HEK293 (cell line): ENCODE data around the gene RNF41.

Experiments
- CTCF ChIA-PET: fragments of 350-600 bp; formaldehyde crosslinking; extraction: SDS; loops from one replicate; lab custom pipeline; 2021; ENCODE audit warnings: antibody characterized with exemption; lab: Yijun Ruan, JAX
- POLR2A ChIA-PET: fragments of 300-600 bp; formaldehyde crosslinking; extraction: SDS; loops from one replicate; lab custom pipeline; 2020; ENCODE audit warnings: antibody characterized with exemption, inconsistent platforms; lab: Yijun Ruan, JAX
- H3K27ac ChIP-seq: fragments of 200-500 bp; sonication (Bioruptor generic); 2 replicates; pipeline ENCODE4 v1.5.1; 2014; ENCODE audit warnings: low read depth, low read length, control low read depth, inconsistent platforms; ENCODE audit errors: extremely low read depth
- H3K36me3 ChIP-seq, 2 experiments: fragments of 200-500 bp in 1 of 2; sonication (Bioruptor generic) in 1 of 2; 1 replicate in 1 of 2; 2 replicates in 1 of 2; pipeline ENCODE4 v1.5.1; 2014 to 2017; ENCODE audit warnings: inconsistent platforms in 2 of 2, low read length in 2 of 2; ENCODE audit not compliant: control insufficient read depth in 2 of 2, insufficient read depth in 1 of 2
- H3K4me1 ChIP-seq: fragments of 200-500 bp; sonication (Bioruptor generic); 2 replicates; pipeline ENCODE4 v1.5.1; 2014; ENCODE audit warnings: mild to moderate bottlenecking, low read length, inconsistent platforms; ENCODE audit not compliant: control insufficient read depth, insufficient read depth
- H3K4me3 ChIP-seq: 2 replicates; pipeline ENCODE4 v1.5.1; 2011; ENCODE audit warnings: low read depth, mild to moderate bottlenecking, control low read depth, low read length, moderate library complexity
- H3K9me3 ChIP-seq: fragments of 200-500 bp; sonication (Bioruptor generic); 2 replicates; pipeline ENCODE4 v1.5.1; 2014; ENCODE audit warnings: low read depth, low read length, inconsistent platforms; ENCODE audit not compliant: control insufficient read depth, insufficient read depth
- BCL11A ChIP-seq: fragments of 450-650 bp; formaldehyde crosslinking; IDR thresholded peaks from 2 replicates; pipeline ENCODE4 v1.5.1; 2016; ENCODE audit warnings: low read depth, missing biosample characterization, missing genetic modification characterization
- EGR2 ChIP-seq: fragments of 450-650 bp; formaldehyde crosslinking; IDR thresholded peaks from 2 replicates; pipeline ENCODE4 v1.5.1; 2016; ENCODE audit warnings: low read depth, missing biosample characterization, missing genetic modification characterization
- KLF9 ChIP-seq: fragments of 450-650 bp; formaldehyde crosslinking; IDR thresholded peaks from 2 replicates; pipeline ENCODE4 v1.5.1; 2016; ENCODE audit warnings: missing biosample characterization, missing genetic modification characterization, low read depth
- SP2 ChIP-seq: fragments of 450-650 bp; formaldehyde crosslinking; IDR thresholded peaks from 2 replicates; pipeline ENCODE4 v1.5.1; 2016; ENCODE audit warnings: missing biosample characterization, missing genetic modification characterization
- TRIM28 ChIP-seq: IDR thresholded peaks from 2 replicates; pipeline ENCODE4 v1.6.1; 2011; ENCODE audit warnings: low read length, control low read depth, borderline replicate concordance
- ZBTB17 ChIP-seq: fragments of 450-650 bp; formaldehyde crosslinking; IDR thresholded peaks from 2 replicates; pipeline ENCODE4 v1.5.1; 2016; ENCODE audit warnings: missing biosample characterization, missing genetic modification characterization
- ZBTB20 ChIP-seq: fragments of 450-650 bp; formaldehyde crosslinking; IDR thresholded peaks from 2 replicates; pipeline ENCODE4 v1.5.1; 2016; ENCODE audit warnings: missing biosample characterization, missing genetic modification characterization
- ZBTB48 ChIP-seq: fragments of 450-650 bp; formaldehyde crosslinking; IDR thresholded peaks from 2 replicates; pipeline ENCODE4 v1.5.1; 2016; ENCODE audit warnings: missing biosample characterization, missing genetic modification characterization
- ZFHX2 ChIP-seq: fragments of 450-650 bp; formaldehyde crosslinking; conservative IDR thresholded peaks from 2 replicates; pipeline ENCODE4 v1.5.1; 2016; ENCODE audit warnings: missing biosample characterization, missing genetic modification characterization
- ZNF121 ChIP-seq: fragments of 450-650 bp; formaldehyde crosslinking; IDR thresholded peaks from 2 replicates; pipeline ENCODE4 v1.5.1; 2016; ENCODE audit warnings: missing biosample characterization, missing genetic modification characterization
- ZNF174 ChIP-seq: fragments of 450-650 bp; formaldehyde crosslinking; IDR thresholded peaks from 2 replicates; pipeline ENCODE4 v1.5.0; 2017; ENCODE audit warnings: missing biosample characterization, mild to moderate bottlenecking, missing genetic modification characterization
- ZNF175 ChIP-seq: fragments of 450-650 bp; formaldehyde crosslinking; IDR thresholded peaks from 2 replicates; pipeline ENCODE4 v1.5.1; 2016; ENCODE audit warnings: missing biosample characterization, missing genetic modification characterization
- ZNF184 ChIP-seq: fragments of 450-650 bp; IDR thresholded peaks from 2 replicates; pipeline ENCODE4 v1.5.1; 2018; ENCODE audit warnings: missing biosample characterization, mild to moderate bottlenecking, missing genetic modification characterization
- ZNF2 ChIP-seq: fragments of 450-650 bp; formaldehyde crosslinking; IDR thresholded peaks from 2 replicates; pipeline ENCODE4 v1.5.1; 2016; ENCODE audit warnings: missing biosample characterization, missing genetic modification characterization
- ZNF239 ChIP-seq: fragments of 450-650 bp; formaldehyde crosslinking; IDR thresholded peaks from 2 replicates; pipeline ENCODE4 v1.5.1; 2016; ENCODE audit warnings: missing biosample characterization, missing genetic modification characterization
- ZNF24 ChIP-seq: fragments of 450-650 bp; formaldehyde crosslinking; IDR thresholded peaks from 2 replicates; pipeline ENCODE4 v1.5.1; 2016; ENCODE audit warnings: missing biosample characterization, missing genetic modification characterization
- ZNF416 ChIP-seq: fragments of 450-650 bp; formaldehyde crosslinking; IDR thresholded peaks from 2 replicates; pipeline ENCODE4 v1.5.1; 2016; ENCODE audit warnings: missing biosample characterization, missing genetic modification characterization
- ZNF501 ChIP-seq: fragments of 450-650 bp; formaldehyde crosslinking; IDR thresholded peaks from 2 replicates; pipeline ENCODE4 v1.5.1; 2016; ENCODE audit warnings: missing biosample characterization, missing genetic modification characterization
- ZNF514 ChIP-seq: fragments of 450-650 bp; formaldehyde crosslinking; IDR thresholded peaks from 2 replicates; pipeline ENCODE4 v1.5.1; 2016; ENCODE audit warnings: missing biosample characterization, missing genetic modification characterization
- ZNF654 ChIP-seq: fragments of 450-650 bp; formaldehyde crosslinking; IDR thresholded peaks from 2 replicates; pipeline ENCODE4 v1.5.1; 2016; ENCODE audit warnings: low read depth, missing biosample characterization, missing genetic modification characterization
- ZNF658 ChIP-seq: fragments of 450-650 bp; formaldehyde crosslinking; IDR thresholded peaks from 2 replicates; pipeline ENCODE4; 2016; ENCODE audit warnings: missing biosample characterization, missing genetic modification characterization
- ZNF664 ChIP-seq: fragments of 450-650 bp; formaldehyde crosslinking; IDR thresholded peaks from 2 replicates; pipeline ENCODE4 v1.5.1; 2016; ENCODE audit warnings: missing biosample characterization, missing genetic modification characterization
- ZNF837 ChIP-seq: fragments of 450-650 bp; formaldehyde crosslinking; IDR thresholded peaks from 2 replicates; pipeline ENCODE4 v1.5.1; 2016; ENCODE audit warnings: missing biosample characterization, missing genetic modification characterization
- ZSCAN16 ChIP-seq: fragments of 450-650 bp; formaldehyde crosslinking; IDR thresholded peaks from 2 replicates; pipeline ENCODE4 v1.5.1; 2016; ENCODE audit warnings: missing biosample characterization, missing genetic modification characterization
- TF ChIP-seq, protein P1 (sequence below): fragments of 450-650 bp; formaldehyde crosslinking; IDR thresholded peaks from 2 replicates; pipeline ENCODE4 v1.5.1; 2016; ENCODE audit warnings: missing biosample characterization, missing genetic modification characterization
- TF ChIP-seq, protein P2 (sequence below): fragments of 450-650 bp; formaldehyde crosslinking; IDR thresholded peaks from 2 replicates; pipeline ENCODE4; 2016; ENCODE audit warnings: missing biosample characterization, missing genetic modification characterization
- TF ChIP-seq, protein P3 (sequence below): fragments of 450-650 bp; formaldehyde crosslinking; IDR thresholded peaks from 2 replicates; pipeline ENCODE4 v1.5.1; 2016; ENCODE audit warnings: missing biosample characterization, missing genetic modification characterization
- TF ChIP-seq, protein P4 (sequence below): fragments of 450-650 bp; formaldehyde crosslinking; IDR thresholded peaks from 2 replicates; pipeline ENCODE4 v1.5.1; 2016; ENCODE audit warnings: missing biosample characterization, missing genetic modification characterization

Gene RNF41

DNA sequence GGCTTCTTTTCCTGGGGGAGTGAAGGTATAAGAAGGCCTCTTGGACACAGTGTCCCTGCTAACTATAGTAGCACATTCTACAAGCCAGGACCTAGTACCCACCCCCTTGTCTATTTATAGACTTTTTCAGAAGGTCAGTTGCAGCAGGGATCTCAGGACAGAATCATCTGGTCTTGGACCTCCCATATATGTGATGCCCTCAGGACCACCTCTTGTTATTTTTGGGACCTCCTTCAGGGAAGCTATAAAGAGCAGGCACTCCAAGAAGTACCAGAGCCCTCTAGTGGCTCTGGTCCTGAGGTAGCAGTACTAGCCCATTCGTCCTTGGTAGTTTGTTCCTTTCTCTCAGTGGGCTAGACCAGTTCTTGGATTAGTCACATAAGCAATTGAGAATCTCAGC, 49.3 kb upstream of the RNF41 start:
- Histone ChIP-seq H3K36me3 (peaks cover 31 to 72% of the 10 kb centered on the region in 2 experiments), H3K4me1 (no peaks in the 10 kb centered on the region; the same call in 1 of the 2 replicates), H3K4me3 (no peak overlapping the region)
- CTCF ChIA-PET: interaction anchor here (0.6 to 1.6 kb wide), 7 partner anchors 14 to 79 kb away, joined by 3 to 4 read pairs (median 3); partner anchors contain the start of gene RNF41
- TF ChIP-seq, protein P1, sequence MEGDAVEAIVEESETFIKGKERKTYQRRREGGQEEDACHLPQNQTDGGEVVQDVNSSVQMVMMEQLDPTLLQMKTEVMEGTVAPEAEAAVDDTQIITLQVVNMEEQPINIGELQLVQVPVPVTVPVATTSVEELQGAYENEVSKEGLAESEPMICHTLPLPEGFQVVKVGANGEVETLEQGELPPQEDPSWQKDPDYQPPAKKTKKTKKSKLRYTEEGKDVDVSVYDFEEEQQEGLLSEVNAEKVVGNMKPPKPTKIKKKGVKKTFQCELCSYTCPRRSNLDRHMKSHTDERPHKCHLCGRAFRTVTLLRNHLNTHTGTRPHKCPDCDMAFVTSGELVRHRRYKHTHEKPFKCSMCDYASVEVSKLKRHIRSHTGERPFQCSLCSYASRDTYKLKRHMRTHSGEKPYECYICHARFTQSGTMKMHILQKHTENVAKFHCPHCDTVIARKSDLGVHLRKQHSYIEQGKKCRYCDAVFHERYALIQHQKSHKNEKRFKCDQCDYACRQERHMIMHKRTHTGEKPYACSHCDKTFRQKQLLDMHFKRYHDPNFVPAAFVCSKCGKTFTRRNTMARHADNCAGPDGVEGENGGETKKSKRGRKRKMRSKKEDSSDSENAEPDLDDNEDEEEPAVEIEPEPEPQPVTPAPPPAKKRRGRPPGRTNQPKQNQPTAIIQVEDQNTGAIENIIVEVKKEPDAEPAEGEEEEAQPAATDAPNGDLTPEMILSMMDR (tag by site-specific recombination): 0 out of 2 replicates have a peak, but pooled peaks have one; percentile 37
- TF ChIP-seq ZNF416: no peak
- no peak for TF ChIP-seq TRIM28
- no peak for TF ChIP-seq ZBTB20
- TF ChIP-seq, protein P2, sequence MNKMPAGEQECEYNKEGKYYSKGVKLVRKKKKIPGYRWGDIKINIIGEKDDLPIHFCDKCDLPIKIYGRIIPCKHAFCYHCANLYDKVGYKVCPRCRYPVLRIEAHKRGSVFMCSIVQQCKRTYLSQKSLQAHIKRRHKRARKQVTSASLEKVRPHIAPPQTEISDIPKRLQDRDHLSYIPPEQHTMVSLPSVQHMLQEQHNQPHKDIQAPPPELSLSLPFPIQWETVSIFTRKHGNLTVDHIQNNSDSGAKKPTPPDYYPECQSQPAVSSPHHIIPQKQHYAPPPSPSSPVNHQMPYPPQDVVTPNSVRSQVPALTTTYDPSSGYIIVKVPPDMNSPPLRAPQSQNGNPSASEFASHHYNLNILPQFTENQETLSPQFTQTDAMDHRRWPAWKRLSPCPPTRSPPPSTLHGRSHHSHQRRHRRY (tag by site-specific recombination): no peak
- no peak for TF ChIP-seq ZNF658 (tag by site-specific recombination)
- no peak for TF ChIP-seq ZSCAN16 (tag by site-specific recombination)
- no peak for TF ChIP-seq ZNF2 (tag by site-specific recombination)
- no peak for TF ChIP-seq SP2 (tag by site-specific recombination)
- TF ChIP-seq ZNF654 (tag by site-specific recombination): peak; percentile 24; the same call in 1 of the 2 replicates
- TF ChIP-seq ZNF239: no peak
- TF ChIP-seq, protein P3, sequence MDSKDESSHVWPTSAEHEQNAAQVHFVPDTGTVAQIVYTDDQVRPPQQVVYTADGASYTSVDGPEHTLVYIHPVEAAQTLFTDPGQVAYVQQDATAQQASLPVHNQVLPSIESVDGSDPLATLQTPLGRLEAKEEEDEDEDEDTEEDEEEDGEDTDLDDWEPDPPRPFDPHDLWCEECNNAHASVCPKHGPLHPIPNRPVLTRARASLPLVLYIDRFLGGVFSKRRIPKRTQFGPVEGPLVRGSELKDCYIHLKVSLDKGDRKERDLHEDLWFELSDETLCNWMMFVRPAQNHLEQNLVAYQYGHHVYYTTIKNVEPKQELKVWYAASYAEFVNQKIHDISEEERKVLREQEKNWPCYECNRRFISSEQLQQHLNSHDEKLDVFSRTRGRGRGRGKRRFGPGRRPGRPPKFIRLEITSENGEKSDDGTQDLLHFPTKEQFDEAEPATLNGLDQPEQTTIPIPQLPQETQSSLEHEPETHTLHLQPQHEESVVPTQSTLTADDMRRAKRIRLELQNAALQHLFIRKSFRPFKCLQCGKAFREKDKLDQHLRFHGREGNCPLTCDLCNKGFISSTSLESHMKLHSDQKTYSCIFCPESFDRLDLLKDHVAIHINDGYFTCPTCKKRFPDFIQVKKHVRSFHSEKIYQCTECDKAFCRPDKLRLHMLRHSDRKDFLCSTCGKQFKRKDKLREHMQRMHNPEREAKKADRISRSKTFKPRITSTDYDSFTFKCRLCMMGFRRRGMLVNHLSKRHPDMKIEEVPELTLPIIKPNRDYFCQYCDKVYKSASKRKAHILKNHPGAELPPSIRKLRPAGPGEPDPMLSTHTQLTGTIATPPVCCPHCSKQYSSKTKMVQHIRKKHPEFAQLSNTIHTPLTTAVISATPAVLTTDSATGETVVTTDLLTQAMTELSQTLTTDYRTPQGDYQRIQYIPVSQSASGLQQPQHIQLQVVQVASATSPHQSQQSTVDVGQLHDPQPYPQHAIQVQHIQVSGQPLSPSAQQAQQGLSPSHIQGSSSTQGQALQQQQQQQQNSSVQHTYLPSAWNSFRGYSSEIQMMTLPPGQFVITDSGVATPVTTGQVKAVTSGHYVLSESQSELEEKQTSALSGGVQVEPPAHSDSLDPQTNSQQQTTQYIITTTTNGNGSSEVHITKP: peak; percentile 54
- TF ChIP-seq, all 188 proteins: peak for 3
- no peaks in the 10 kb centered on the region for H3K9me3 ChIP-seq
- POLR2A ChIA-PET: no interaction called here
- no peak overlapping the region; the same call in 1 of the 2 replicates for H3K27ac ChIP-seq

DNA sequence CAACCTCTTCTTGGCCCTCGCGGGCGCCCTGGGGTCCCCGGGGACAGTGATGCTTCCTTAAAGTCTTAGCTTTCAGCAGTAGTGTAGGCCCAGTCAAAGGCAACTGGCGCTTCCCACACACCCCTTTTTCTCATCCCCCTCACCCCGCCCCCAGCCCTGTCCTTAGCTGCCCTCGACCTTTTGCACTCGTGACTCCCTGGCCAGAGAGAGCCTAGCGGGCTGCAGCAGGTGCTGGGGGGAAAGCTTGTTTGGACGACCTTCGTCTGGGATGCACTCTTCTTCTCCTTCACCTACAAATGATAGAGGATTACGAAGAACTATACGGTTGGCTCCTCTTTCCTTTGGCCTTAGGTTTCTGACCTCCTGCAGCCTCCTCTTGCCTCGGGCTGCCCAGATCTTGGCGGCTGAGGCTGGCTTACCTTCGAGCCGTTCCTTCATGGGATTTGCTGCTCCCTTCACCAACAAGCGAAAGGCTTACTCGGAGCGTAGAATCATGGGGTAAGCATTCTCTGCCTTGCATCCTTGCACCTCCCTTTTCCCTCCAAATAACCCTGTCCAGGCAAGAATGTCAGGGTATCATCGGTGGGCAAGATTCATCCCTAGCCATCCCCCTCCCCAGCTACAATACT, 45.8 kb upstream of the RNF41 start:
- CTCF ChIA-PET: interaction anchor here (0.6 to 1.4 kb wide), 14 partner anchors 9 to 294 kb away, joined by 3 to 6 read pairs (median 4); partner anchors contain the start of genes ANKRD52 and RAB5B
- no peaks in the 10 kb centered on the region; the same call in 1 of the 2 replicates for H3K4me1 ChIP-seq
- H3K4me3 ChIP-seq: peak overlapping the region; percentile 65
- no peaks in the 10 kb centered on the region for H3K9me3 ChIP-seq
- H3K27ac ChIP-seq: peak overlapping the region; percentile 62; the same call in 1 of the 2 replicates
- peaks cover 5 to 39% of the 10 kb centered on the region in 2 experiments for H3K36me3 ChIP-seq
- POLR2A ChIA-PET: interaction anchor here (0.6 to 2.9 kb wide), 12 partner anchors 10 to 254 kb away, joined by 3 to 26 read pairs (median 4); partner anchors contain the start of genes ANKRD52, CNPY2, RBMS2 and RNF41
- TF ChIP-seq ZNF24 (tag by site-specific recombination) (no peak), ZBTB48 (tag by site-specific recombination) (no peak), ZBTB17 (tag by site-specific recombination) (0 out of 2 replicates have a peak, but pooled peaks have one; percentile 14), ZFHX2 (tag by site-specific recombination) (peak; percentile 48; the same call in 1 of the 2 replicates), ZNF837 (tag by site-specific recombination) (no peak), ZNF121 (tag by site-specific recombination) (no peak), KLF9 (tag by site-specific recombination) (peak; percentile 15; the same call in 1 of the 2 replicates), EGR2 (tag by site-specific recombination) (peak; percentile 53; the same call in 1 of the 2 replicates), ZNF514 (tag by site-specific recombination) (no peak), BCL11A (tag by site-specific recombination) (peak; percentile 63), ZNF184 (tag by site-specific recombination) (no peak), ZNF501 (no peak), ZNF174 (no peak), ZNF664 (tag by site-specific recombination) (no peak), ZNF175 (no peak)
- TF ChIP-seq, protein P4, sequence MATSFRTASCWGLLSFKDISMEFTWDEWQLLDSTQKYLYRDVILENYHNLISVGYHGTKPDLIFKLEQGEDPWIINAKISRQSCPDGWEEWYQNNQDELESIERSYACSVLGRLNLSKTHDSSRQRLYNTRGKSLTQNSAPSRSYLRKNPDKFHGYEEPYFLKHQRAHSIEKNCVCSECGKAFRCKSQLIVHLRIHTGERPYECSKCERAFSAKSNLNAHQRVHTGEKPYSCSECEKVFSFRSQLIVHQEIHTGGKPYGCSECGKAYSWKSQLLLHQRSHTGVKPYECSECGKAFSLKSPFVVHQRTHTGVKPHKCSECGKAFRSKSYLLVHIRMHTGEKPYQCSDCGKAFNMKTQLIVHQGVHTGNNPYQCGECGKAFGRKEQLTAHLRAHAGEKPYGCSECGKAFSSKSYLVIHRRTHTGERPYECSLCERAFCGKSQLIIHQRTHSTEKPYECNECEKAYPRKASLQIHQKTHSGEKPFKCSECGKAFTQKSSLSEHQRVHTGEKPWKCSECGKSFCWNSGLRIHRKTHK (tag by site-specific recombination): no peak
